GM21723 (cell line): ENCODE measurements around the gene LSM10.
A peak's percentile ranks its signal among the peaks of the same experiment; 100 is the strongest.

Source experiments
- ATAC-seq: cut with Tn5 transposase; IDR thresholded peaks from one replicate; pipeline ENCODE4 v1.9.1; 2021; ENCODE audit warnings: mild to moderate bottlenecking, moderate library complexity; ENCODE audit not compliant: unreplicated experiment

LSM10 gene

DNA sequence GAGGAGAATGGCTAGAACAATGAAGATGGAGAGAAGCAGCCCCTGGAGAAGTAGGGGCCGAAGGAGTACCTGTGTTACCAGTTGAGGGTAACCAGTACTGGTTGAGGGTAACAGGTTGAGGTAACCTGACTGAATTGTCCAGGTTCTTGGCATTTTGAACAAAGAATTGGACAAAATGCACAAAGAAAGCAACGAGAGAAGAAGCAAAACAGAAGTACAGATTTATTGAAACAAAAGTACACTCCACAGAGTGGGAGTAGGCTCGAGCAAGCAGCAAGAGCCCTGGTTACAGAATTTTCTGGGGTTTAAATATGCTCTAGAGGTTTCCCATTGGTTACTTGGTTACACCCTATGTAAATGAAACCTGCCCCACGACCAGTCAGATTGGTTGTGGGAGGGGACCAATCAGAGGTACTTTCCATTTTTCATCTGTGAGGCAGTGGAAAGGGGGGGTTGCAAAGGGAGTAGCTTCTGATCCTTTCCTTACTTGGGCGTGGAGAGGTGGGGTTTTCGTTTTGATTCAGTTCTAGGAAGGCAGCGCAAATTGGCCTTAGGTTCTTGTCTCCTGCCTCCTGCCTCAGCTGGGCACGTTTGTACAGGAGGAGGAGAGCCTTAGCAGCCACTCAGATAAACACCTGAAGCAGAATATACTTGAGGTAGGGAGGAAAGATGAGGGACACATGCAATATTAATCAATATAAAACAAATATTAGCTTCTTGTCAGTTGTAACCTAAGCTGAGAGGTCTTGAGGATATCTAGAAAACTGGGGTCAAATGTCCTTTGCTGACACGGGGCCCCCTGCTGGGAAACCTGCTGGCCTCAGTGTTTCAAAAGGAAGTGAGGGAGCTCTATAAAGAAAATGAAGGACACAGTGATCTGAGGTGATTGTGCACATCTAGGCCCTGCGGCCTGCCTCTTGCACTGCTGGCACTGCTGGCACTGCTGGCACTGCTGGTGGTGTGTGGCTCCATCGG lies 14.3 kb upstream of the LSM10 start:
- no peak for ATAC-seq

DNA sequence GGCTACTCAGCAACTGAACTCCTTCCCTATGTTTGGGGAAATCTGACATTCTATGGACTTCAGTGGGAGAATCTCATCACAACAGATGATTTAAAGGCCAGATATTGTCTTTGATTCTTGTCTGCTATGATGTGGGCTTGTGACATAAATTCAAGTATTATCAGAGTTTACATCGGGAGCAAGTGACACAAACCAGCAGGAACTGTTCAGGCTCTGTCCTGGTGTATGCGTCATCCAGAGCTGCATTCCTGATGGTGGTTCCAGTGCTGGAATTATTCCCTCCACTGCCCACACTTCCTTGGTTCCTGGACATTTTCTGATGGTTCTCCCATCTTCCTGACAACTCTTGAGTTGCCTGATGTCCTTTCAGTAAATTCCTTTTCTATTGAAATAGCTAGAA lies 10.8 kb upstream of the LSM10 start:
- no peak for ATAC-seq

DNA sequence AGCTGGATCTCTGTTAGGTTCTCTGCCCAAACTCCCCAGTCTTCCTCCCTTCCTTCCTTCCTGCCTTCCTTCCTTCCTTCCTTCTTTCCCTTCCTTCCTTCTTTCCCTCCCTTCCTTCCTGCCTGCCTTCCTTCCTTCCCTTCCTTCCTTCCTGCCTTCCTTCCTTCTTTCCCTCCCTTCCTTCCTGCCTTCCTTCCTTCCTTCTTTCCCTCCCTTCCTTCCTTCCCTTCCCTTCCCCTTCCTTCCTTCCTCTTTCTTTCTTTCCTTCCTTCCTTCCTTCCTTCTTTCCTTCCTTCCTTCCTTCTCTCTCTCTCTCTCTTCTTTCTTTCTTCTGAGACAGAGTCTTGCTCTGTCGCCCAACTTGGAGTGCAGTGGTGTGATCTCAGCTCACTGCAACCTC lies 8.7 kb upstream of the LSM10 start:
- ATAC-seq, result no peak

DNA sequence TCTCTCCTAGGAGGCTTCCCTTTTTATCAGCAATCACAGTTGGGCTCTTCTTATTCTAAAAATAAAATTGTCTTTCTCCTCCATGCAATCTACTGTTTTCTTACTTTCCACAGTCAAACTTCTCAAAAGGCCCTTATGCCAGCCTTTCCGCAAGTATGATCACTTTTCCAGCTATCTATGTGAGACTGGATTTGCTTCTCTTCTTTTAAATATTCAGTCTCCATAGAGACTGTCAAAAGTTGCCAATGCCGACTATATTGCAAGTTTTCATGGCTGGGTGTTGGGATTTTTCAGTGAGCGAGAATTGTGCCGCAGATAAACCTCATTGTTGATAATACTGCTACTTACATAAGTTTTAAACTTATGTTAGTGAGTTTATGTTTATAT lies 4.8 kb upstream of the LSM10 start:
- no peak for ATAC-seq

DNA sequence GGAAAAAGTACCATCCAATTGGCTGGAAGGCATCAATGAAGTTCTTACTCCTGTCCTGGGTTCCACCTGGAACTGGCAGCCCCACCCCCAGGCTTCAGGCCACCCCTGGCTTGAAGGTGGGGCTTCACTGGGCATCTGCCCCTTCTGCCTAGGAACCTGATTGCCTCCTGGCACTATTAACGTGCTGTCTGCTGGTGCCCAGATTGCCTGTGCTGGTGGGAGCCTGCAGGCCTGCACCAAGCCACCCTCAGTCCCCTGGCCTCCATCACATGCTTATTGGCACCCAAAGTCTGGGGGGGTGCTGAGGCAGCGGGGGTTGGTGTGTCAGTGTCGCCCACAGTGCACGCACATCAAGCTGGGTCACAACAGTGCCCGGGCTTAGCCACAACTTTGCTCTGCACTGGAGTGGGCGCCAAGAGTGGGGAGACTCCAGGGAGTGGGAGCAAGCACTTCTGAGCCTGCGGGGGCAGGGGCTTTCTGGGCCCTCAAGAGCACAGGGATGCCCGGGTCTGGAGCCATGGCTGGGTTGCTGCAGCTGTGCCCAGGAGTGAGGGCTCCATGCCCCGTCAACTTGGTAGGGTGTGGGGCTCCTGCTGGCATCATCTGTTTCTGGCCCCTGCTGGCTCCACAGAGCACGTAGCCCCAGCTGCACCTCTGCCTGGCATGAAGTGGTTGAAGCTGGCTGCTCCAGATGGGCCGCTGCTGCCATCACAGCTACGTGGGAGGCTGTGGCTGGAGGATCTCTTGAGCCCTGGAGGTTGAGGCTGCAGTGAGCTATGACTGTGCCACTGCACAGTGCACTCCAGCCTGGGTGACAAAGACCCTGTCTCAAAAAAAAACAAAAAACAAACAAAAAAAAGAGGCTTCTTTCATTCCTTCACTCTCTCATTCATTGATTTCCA lies 4.1 kb upstream of the LSM10 start:
- no peak for ATAC-seq

DNA sequence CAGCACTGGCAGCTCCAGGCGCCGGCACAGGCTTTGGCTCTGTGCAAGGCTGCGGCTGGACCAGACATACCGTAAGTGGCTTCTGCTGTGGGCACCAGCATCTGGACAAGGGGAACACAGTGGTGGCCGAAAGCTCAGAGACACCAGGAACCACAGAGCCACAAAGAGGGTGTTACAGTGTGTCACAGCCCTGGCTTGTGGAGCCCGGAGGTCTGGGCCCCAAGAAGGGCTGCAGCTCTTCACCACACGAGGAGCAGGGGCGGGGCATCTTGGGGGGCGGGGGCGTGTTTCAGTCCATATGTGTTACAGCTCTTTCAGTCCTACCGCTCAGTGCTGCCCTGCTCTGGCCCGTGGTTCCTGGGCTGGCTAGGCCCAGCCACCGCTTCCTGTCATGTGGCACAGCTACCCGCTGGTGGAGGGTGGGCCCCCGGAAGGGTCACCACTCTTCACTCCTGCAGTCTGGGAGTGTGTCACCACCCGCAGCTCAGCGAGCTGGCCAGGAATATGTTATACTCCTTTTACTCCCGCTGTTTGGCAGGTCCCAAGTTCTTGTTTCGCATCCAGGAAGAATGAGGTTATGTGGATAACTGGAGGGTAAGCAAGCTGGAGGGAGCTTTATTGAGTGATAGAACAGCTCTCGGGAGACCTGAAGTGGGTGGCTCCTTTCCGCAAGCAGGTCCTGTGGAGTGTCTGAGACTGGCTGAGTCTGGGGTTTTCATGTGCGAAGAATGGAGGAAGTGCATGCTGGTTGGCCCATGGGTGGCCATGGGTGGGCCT lies 3.3 kb upstream of the LSM10 start:
- no peak for ATAC-seq

DNA sequence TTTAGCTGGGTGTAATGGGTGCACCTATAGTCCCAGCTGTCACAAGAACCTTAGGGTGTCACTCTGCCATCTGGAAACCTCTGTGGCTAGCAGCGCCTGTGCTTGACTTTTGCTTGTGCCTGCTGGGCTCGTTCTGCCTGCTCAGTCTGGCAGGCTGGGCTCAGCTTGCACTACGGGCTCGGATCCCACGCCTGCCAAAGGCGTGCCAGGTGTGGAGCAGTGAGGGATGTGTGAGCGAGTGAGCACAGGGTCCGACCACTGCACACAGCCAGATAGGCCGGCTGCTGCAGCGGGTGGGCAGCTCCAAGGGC lies 2.8 kb upstream of the LSM10 start:
- ATAC-seq, result no peak

DNA sequence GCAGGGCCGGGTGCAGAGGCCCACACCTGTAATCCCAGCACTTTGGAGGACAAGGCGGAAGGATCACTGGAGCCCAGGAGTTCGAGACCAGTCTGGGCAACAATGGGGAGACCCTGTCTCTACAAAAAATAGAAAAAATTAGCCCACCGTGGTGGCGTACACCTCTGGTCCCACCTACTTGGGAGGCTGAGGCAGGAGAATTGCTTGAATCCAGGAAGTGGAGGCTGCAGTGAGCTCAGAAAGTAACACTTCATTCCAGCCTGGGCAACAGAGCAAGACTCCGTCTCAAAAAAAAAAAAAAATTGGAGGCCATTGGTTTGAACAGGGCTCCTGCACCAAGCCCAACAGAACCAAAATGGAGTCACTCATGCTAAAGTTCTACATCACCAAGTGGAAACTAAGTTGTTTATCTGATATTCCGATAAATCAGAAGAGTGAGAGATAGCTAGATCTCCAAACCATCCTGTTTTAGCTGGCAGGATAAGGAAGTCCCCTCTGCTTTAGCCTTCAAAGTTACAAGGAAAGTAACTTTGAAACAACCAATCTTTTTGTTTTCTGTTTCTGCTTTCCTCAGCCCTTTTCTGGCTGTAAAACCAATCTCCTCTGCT lies 766 bp upstream of the LSM10 start:
- no peak for ATAC-seq

DNA sequence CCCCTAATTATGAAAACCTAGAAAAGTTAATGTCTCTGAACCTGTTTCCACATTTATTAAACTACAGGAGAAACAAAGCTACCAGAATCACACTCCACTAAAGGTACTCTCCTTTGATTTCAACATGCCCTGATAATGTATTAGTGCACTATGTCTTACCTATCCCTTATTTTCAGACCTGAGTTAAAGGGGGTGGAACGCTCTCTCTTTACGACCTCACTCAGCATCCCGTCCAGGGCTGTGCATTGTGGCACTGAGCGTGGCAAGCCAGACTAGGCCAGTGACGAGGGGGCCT lies 678 bp downstream of the LSM10 start:
- ATAC-seq, result no peak

DNA sequence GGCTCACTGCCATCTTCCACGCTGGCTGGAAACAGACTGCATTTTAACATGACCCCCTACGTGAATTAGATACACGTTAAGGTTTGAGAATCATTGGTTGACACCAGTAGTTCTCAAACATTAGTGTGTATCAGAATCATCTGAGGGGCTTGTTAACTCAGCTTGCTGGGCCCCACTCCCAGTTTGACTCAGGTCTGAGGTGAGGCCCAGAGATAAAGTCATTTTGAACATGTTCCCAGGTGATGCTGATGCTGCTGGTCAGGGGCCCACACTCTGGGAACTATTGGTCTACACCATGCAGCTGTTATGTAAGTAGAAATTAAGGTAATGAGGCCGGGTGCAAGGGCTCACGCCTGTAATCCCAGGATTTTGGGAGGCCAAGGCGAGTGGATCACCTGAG lies 1.3 kb downstream of the LSM10 start:
- ATAC-seq, result no peak

DNA sequence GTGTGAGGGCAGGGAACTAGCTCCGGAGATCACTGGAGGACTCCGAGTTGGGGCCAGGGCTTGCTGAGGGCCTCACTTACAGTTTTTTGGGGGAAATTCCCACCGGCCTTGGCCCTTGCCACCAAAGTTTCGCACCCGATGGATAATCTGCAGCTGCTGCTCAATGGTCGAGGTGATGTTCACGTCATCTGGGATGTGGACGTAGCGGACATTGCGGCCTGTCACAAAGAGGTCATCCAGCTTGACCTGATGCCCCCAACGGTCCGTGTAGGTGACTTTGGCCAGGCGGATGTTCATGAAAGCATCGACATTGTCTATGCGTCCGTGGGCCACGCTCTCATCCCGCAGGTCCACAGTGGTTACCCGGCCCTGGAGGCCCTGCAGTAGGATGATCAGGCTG lies 4.0 kb downstream of the LSM10 start:
- no peak for ATAC-seq

DNA sequence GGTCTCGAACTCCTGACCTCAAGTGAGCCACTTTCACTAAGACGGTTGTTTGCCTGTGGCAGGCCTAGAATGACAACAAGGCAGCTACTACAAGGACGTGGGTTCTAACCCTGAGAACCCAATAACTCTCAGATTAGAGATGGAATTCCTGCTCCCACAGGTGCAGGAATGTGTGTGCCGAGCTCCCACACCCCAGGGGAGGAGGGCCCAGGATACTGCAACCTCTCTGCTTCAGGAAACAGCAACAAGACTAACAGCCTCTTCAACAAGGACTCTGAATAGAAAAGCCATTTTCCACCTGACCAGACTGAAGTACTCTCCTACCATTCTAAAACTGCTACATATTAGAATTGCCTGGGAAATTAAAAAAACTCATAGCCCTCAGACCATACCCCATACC lies 4.9 kb downstream of the LSM10 start:
- no peak for ATAC-seq

DNA sequence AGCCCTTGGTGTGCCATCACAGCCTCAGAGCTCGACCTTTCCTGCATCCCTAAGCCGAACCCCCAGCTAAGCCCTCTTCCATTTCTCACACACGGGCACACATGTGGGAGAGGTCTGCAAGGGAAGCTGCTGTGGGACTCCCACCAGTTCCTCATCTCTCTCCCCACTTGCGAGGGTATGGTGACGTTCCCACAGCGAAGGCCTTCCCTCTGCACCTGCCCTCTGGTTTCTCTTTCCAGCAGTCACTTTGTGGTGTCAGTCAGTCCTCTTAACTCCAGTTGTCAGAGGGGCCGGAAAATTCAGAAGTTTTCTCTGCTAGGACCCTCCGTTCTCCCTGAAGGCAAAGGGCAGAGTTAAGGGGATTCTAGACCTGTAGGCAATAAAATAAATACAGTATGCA lies 6.4 kb downstream of the LSM10 start:
- no peak for ATAC-seq

DNA sequence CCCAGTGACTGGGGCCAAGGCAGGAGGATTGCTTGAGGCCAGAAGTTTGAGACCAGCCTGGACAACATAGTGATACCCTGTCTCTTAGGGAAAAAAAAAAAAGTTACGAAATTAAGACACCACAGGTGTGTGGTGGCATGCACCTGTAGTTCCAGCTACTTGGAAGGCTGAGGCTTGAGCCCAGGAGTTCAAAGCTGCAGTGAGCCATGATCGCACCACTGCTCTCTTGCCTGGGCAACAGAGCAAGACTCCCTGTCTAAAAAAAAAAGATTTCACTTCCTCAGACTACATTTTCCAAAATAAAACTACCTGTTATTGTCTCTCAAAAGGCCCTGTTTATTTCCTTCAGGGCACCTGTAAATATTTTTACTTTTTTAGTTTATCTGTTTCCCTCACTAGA lies 7.3 kb downstream of the LSM10 start:
- no peak for ATAC-seq

DNA sequence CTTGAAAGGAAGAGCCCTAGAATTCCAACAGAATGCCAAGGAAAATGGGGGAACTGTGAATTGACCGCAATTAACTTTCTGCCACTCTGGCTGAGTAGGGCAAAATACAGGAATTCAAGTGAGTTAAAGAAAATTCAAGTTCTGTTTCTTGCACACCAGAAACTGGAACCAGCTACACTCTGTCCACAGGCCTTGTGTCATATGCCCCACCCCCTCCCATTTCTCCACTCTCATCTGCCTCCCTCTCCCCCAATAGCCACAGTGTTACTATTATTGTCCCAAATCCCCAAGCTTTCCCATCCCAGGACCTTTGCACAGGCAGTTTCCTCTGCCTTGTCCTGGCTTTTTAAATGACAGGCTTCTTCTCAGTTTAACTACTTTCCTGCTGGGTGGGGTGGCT lies 7.7 kb downstream of the LSM10 start:
- no peak for ATAC-seq

DNA sequence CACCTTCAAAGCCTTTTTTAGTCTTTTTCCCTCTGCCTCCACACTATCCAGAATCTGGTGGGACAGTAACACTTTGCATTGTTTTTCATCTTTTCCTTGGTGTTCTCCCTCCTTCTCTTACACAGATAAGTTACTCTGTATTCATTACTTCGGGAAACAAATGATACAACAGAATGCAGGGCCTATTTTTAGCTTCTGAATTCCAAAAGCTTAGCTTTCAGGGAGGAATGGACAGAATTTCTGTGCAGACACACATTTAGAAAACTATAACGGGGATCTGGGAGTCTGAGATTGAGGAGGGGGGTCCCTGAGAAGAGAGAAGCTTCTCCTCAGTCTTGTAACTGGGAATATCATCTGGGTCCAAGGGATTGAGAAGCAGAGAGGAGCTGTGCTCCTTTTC lies 8.4 kb downstream of the LSM10 start:
- no peak for ATAC-seq

DNA sequence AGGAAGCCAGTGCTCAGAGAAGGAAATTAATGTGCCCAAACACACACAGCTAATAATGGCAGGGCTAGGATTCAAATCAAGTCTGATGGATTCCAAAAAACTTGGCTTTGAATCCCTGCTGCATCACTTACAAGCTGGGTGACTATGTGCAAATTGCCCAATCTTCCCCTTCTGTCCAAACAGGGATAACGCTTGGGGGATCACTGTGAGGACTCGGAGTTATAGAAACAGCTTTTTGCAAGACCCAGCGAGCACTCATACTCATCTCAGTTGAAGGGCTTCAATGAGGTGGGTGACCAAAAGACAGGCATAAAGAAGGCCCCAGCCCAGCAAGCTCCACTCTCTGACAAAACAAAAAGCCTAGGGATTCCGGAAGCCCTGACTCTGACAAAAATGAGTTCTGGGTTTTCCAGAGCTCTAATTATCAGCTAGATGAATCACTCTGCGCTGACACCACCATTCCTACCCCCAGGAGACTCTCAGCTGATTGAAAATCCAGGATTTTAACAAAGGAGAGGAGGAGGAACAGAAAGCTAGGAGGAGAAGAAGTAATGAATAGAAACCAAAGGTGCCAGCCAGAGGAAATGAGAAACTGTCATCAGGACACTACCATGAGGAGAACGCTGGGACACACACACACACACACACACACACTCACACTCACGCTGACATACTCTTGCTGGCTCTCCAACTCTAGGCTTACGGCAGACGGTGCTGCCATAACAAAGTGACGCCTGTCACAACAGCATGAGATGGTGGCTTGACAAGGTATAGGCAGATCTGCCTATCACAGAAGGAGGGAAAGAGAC lies 10.4 kb downstream of the LSM10 start:
- no peak for ATAC-seq

DNA sequence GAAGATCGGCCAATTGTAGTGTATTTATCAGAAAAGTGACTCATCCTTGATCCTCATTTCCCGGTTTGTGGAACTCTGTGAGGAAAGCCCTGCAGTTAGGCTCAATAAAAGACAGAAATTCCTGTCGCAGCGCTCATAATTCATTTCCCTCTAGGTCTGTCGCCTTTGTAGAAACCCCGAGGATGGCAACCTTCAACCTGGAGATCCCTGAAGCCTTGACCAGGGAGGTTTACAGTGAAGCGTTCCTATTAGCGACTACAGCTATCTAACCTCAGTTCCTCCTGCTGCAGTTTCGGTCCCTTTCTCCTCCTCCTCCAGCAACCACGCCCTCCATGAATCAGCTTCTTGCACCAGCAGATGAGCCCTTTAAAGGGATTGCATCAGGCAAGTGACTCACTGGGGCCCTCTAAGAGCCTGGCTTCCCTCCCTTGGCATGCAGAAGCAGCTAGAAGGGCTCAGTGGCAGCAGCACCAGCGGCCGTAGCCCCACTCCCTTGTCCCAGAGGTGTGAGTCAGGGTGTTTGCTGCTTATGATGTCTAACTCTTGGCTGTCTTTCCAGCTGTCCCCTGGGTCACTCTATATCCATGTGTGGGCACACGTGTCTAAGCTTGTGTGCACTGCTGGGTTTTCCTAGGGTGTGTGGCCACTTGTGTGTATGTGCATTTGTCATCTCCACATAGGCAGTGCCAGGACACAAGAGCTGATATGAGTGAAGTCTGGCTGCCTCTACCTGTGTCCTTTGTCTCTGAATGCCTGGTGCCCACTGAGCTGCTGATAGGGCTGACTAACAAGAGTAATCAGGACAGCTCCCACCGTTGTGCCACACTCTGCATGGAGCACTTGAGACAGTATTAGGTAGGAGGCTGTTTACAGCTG lies 11.2 kb downstream of the LSM10 start:
- peak; percentile 50 for ATAC-seq
